ENCODE data around the gene PWP2.
"Not testable (repeated sequence)": the region's sequence is repeated elsewhere in the genome, so short reads cannot be mapped to it uniquely, and the experiment has no call there.

DNA sequence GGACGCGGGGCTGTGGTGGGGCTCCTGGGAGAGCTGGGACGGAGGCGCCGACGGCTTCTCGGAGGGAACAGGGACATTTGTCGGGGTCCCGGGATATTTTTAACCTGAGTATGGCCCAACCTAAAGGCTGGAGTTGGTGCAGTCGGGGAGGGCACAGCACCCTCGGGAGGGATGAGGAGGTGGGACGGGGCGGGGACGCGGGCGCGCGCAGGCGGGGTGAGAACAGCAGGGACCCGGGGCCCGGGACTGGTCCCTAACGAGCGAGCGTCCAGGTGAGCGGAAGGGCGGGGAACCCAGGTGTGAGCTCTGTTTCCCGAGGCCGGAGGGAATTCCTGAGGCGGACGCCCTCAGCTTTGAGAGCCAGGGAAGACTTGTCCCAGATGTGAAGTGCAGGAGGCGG lies 390 bp downstream of the PWP2 start:
- TF ChIP-seq, protein P1, sequence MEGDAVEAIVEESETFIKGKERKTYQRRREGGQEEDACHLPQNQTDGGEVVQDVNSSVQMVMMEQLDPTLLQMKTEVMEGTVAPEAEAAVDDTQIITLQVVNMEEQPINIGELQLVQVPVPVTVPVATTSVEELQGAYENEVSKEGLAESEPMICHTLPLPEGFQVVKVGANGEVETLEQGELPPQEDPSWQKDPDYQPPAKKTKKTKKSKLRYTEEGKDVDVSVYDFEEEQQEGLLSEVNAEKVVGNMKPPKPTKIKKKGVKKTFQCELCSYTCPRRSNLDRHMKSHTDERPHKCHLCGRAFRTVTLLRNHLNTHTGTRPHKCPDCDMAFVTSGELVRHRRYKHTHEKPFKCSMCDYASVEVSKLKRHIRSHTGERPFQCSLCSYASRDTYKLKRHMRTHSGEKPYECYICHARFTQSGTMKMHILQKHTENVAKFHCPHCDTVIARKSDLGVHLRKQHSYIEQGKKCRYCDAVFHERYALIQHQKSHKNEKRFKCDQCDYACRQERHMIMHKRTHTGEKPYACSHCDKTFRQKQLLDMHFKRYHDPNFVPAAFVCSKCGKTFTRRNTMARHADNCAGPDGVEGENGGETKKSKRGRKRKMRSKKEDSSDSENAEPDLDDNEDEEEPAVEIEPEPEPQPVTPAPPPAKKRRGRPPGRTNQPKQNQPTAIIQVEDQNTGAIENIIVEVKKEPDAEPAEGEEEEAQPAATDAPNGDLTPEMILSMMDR (IDR thresholded peaks at IDR 0.05): not testable (repeated sequence)
- TF ChIP-seq, protein P2, sequence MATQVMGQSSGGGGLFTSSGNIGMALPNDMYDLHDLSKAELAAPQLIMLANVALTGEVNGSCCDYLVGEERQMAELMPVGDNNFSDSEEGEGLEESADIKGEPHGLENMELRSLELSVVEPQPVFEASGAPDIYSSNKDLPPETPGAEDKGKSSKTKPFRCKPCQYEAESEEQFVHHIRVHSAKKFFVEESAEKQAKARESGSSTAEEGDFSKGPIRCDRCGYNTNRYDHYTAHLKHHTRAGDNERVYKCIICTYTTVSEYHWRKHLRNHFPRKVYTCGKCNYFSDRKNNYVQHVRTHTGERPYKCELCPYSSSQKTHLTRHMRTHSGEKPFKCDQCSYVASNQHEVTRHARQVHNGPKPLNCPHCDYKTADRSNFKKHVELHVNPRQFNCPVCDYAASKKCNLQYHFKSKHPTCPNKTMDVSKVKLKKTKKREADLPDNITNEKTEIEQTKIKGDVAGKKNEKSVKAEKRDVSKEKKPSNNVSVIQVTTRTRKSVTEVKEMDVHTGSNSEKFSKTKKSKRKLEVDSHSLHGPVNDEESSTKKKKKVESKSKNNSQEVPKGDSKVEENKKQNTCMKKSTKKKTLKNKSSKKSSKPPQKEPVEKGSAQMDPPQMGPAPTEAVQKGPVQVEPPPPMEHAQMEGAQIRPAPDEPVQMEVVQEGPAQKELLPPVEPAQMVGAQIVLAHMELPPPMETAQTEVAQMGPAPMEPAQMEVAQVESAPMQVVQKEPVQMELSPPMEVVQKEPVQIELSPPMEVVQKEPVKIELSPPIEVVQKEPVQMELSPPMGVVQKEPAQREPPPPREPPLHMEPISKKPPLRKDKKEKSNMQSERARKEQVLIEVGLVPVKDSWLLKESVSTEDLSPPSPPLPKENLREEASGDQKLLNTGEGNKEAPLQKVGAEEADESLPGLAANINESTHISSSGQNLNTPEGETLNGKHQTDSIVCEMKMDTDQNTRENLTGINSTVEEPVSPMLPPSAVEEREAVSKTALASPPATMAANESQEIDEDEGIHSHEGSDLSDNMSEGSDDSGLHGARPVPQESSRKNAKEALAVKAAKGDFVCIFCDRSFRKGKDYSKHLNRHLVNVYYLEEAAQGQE (IDR thresholded peaks at IDR 0.05; ENCODE audit: insufficient read depth in 1 of 2, low read depth in 2 of 2, low read length in 1 of 2): not testable (repeated sequence)

Data from Panc1 (cell line).